Hepatocyte (in vitro differentiated cells): ENCODE data around the gene EPHA5. TPM values are rescaled to one million over a fixed set of nuclear protein-coding genes. Genes with fewer than 3 reads are reported as not detected.

Experiments
- DNase-seq: peaks from one replicate; pipeline ENCODE4 v3.0.0-alpha.2; 2016; ENCODE audit warnings: low spot score
- H2AFZ ChIP-seq: fragments of 200-600 bp; sonication (generic); 2 replicates; pipeline ENCODE4 v1.6.0; 2016; ENCODE audit warnings: antibody characterized with exemption, mild to moderate bottlenecking
- H3K27ac ChIP-seq: fragments of 200-600 bp; sonication (generic); 2 replicates; pipeline ENCODE4 v1.5.1; 2016; ENCODE audit warnings: mild to moderate bottlenecking
- H3K27me3 ChIP-seq: fragments of 200-600 bp; sonication (generic); 2 replicates; pipeline ENCODE4 v1.6.1; 2016
- H3K36me3 ChIP-seq: fragments of 200-600 bp; sonication (generic); replicated peaks from 2 replicates; pipeline ENCODE4 v1.5.1; 2016; ENCODE audit warnings: low read depth; ENCODE audit not compliant: insufficient read depth
- H3K4me1 ChIP-seq: fragments of 200-600 bp; sonication (generic); 2 replicates; pipeline ENCODE4 v1.5.1; 2016; ENCODE audit warnings: mild to moderate bottlenecking, moderate library complexity; ENCODE audit not compliant: insufficient read depth
- H3K4me2 ChIP-seq: fragments of 200-600 bp; sonication (generic); 2 replicates; pipeline ENCODE4 v1.6.0; 2016
- H3K4me3 ChIP-seq: fragments of 200-600 bp; sonication (generic); 2 replicates; pipeline ENCODE4 v1.5.1; 2016; ENCODE audit warnings: mild to moderate bottlenecking
- H3K79me2 ChIP-seq: fragments of 200-600 bp; sonication (generic); 2 replicates; pipeline ENCODE4 v1.6.0; 2017; ENCODE audit warnings: mild to moderate bottlenecking
- H3K9me2 ChIP-seq: fragments of 200-600 bp; sonication (generic); replicated peaks from 2 replicates; pipeline ENCODE4 v1.6.0; 2017; ENCODE audit warnings: mild to moderate bottlenecking; ENCODE audit not compliant: insufficient read depth
- H3K9me3 ChIP-seq: fragments of 200-600 bp; sonication (generic); 2 replicates; pipeline ENCODE4 v1.5.1; 2016; ENCODE audit warnings: low read depth, mild to moderate bottlenecking
- H4K20me1 ChIP-seq: fragments of 200-600 bp; sonication (generic); 2 replicates; pipeline ENCODE4 v1.6.0; 2016; ENCODE audit warnings: mild to moderate bottlenecking; ENCODE audit not compliant: insufficient read depth, poor library complexity, severe bottlenecking
- EZH2 ChIP-seq: fragments of 200-600 bp; sonication (generic); IDR thresholded peaks from 2 replicates; pipeline ENCODE4 v1.6.1; 2016; ENCODE audit warnings: antibody characterized with exemption, mild to moderate bottlenecking, borderline replicate concordance
- EZH2phosphoT487 ChIP-seq: fragments of 200-600 bp; sonication (generic); IDR thresholded peaks from one replicate; pipeline ENCODE4 v1.6.1; 2018; ENCODE audit warnings: antibody characterized with exemption, mild to moderate bottlenecking, low read depth, moderate library complexity; ENCODE audit not compliant: unreplicated experiment, severe bottlenecking
- WGBS: methylation state at CpG from one replicate; pipeline ENCODE4 v1.1.6; 2016; ENCODE audit warnings: low lambda C conversion rate; ENCODE audit errors: missing lambda C conversion rate; 5-methylcytosine and 5-hydroxymethylcytosine counted together
- polyA plus RNA-seq: library from polyadenylated mRNA; unstranded; fragments of >200 nt; fragmentation: Nextera tagmentation; extraction: Ambion mirVana; gene quantifications from 2 replicates; pipeline ENCODE4 v1.2.1, GENCODE V29; 2016
- total RNA-seq: library from RNA; depleted of rRNA; stranded (reverse); fragments of >200 nt; gene quantifications from 2 replicates; pipeline ENCODE4 v1.2.3, GENCODE V29; 2014
- TF ChIP-seq, protein P1 (sequence below): fragments of 200-600 bp; sonication (generic); IDR thresholded peaks from 2 replicates; pipeline ENCODE4 v1.5.1; 2016; ENCODE audit warnings: antibody characterized with exemption, mild to moderate bottlenecking; ENCODE audit not compliant: poor library complexity

Gene EPHA5
- total and polyA plus RNA-seq, 2 experiments from 2014 or later: 0.05 to 0.63 TPM

- H3K27me3 ChIP-seq: no peaks in the 10 kb centered on the region
- H3K4me2 ChIP-seq: no peak overlapping the region
- TF ChIP-seq, protein P1, sequence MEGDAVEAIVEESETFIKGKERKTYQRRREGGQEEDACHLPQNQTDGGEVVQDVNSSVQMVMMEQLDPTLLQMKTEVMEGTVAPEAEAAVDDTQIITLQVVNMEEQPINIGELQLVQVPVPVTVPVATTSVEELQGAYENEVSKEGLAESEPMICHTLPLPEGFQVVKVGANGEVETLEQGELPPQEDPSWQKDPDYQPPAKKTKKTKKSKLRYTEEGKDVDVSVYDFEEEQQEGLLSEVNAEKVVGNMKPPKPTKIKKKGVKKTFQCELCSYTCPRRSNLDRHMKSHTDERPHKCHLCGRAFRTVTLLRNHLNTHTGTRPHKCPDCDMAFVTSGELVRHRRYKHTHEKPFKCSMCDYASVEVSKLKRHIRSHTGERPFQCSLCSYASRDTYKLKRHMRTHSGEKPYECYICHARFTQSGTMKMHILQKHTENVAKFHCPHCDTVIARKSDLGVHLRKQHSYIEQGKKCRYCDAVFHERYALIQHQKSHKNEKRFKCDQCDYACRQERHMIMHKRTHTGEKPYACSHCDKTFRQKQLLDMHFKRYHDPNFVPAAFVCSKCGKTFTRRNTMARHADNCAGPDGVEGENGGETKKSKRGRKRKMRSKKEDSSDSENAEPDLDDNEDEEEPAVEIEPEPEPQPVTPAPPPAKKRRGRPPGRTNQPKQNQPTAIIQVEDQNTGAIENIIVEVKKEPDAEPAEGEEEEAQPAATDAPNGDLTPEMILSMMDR: no peak
- TF ChIP-seq EZH2phosphoT487 (no peak), EZH2 (no peak)
- H3K4me1 ChIP-seq: no peaks in the 10 kb centered on the region
- H3K79me2 ChIP-seq: no peaks in the 10 kb centered on the region
- no peaks in the 10 kb centered on the region for H3K9me2 ChIP-seq
- no peak overlapping the region for H3K4me3 ChIP-seq
- H3K36me3 ChIP-seq: no peaks in the 10 kb centered on the region
- H3K27ac ChIP-seq: no peak overlapping the region
- no peak overlapping the region for H2AFZ ChIP-seq
- no peaks in the 10 kb centered on the region for H4K20me1 ChIP-seq
- no peak for DNase-seq
- no peaks in the 10 kb centered on the region for H3K9me3 ChIP-seq
These were observed 269.2 kb downstream of the EPHA5 start for GRCh38 chr4:65401083-65401482.

GRCh38 chr4:65399084-65399483 is 271.2 kb downstream of the EPHA5 start:
- H3K79me2 ChIP-seq: no peaks in the 10 kb centered on the region
- H3K9me3 ChIP-seq: no peaks in the 10 kb centered on the region
- H3K4me1 ChIP-seq: no peaks in the 10 kb centered on the region
- no peaks in the 10 kb centered on the region for H3K27me3 ChIP-seq
- H4K20me1 ChIP-seq: no peaks in the 10 kb centered on the region
- H3K27ac ChIP-seq: no peak overlapping the region
- no peak overlapping the region for H2AFZ ChIP-seq
- TF ChIP-seq EZH2 (no peak), EZH2phosphoT487 (no peak)
- TF ChIP-seq, protein P1: no peak
- no peaks in the 10 kb centered on the region for H3K36me3 ChIP-seq
- no peak for DNase-seq
- no peak overlapping the region for H3K4me2 ChIP-seq
- 81% methylated on average over 4 of the region's 4 CpGs for WGBS
- no peaks in the 10 kb centered on the region for H3K9me2 ChIP-seq
- no peak overlapping the region for H3K4me3 ChIP-seq

DNA sequence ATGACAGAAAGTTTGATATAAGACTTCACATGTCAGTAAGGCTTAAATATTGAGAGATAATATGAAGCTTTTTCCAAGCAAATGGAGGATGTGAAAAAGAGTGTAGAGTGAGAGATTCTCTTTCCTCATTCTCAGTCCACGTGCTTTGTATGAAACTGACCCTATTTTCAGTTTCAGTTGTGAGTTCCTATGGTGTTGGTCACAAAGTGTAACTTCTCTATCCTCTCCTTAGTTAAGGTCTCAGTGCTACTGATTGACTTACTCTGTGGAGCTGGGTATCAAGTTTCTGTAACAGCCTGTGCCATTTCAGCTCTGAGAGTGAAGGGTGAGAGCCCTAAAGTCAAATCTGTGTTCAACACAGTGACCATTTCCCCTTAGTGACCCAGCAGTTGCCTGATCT is 277.2 kb downstream of the EPHA5 start:
- Histone ChIP-seq H4K20me1 (no peaks in the 10 kb centered on the region), H3K4me3 (no peak overlapping the region), H3K36me3 (no peaks in the 10 kb centered on the region), H3K27ac (no peak overlapping the region), H3K4me1 (no peaks in the 10 kb centered on the region), H3K9me2 (no peaks in the 10 kb centered on the region), H2AFZ (no peak overlapping the region), H3K4me2 (no peak overlapping the region), H3K27me3 (no peaks in the 10 kb centered on the region), H3K79me2 (no peaks in the 10 kb centered on the region), H3K9me3 (no peaks in the 10 kb centered on the region)
- TF ChIP-seq, protein P1: no peak
- no peak for TF ChIP-seq EZH2
- no peak for DNase-seq
- 63% methylated on average over 1 of the region's 1 CpG for WGBS

DNA sequence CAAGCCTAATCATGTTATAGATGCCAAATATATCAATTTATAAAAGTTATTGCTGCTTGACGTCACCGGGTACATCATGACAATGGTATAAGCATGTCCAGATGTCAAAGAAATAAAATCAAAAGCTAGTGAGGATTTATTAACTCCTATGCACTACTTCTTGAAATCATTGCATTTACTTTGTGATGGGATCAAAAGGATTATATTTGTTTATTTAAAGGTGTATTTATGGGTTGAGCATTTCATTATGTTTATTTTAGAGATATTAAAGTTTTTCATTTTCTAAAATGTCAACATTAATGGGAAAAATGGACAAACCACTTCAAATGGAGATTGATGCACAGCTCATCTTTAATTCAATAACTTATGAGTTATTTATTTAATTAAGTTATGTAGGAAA is 277.8 kb downstream of the EPHA5 start:
- no peaks in the 10 kb centered on the region for H3K36me3 ChIP-seq
- H3K27me3 ChIP-seq: no peaks in the 10 kb centered on the region
- no peaks in the 10 kb centered on the region for H3K9me2 ChIP-seq
- no peaks in the 10 kb centered on the region for H3K79me2 ChIP-seq
- TF ChIP-seq EZH2phosphoT487 (no peak), EZH2 (no peak)
- TF ChIP-seq, protein P1: no peak
- no peaks in the 10 kb centered on the region for H3K4me1 ChIP-seq
- no peak overlapping the region for H3K27ac ChIP-seq
- H3K4me2 ChIP-seq: no peak overlapping the region
- H2AFZ ChIP-seq: no peak overlapping the region
- H3K9me3 ChIP-seq: no peaks in the 10 kb centered on the region
- DNase-seq: no peak
- H3K4me3 ChIP-seq: no peak overlapping the region
- H4K20me1 ChIP-seq: no peaks in the 10 kb centered on the region
- WGBS: 80% methylated on average over 2 of the region's 2 CpGs
